Neural progenitor cell (in vitro differentiated cells): ENCODE results near the gene HDAC4. TPM values are rescaled to one million over a fixed set of nuclear protein-coding genes. Genes with fewer than 3 reads are reported as not detected.
A peak's percentile ranks its signal among the peaks of the same experiment; 100 is the strongest.

ENCODE experiments used
- DNase-seq: peaks from one replicate; pipeline ENCODE4 v3.0.0-alpha.2; 2016; ENCODE audit warnings: low spot score
- H2AFZ ChIP-seq: fragments of 200-600 bp; sonication (generic); replicated peaks from 2 replicates; pipeline ENCODE4 v1.6.1; 2016; ENCODE audit warnings: antibody characterized with exemption
- H3F3A ChIP-seq: fragments of 200-600 bp; sonication (generic); 2 replicates; pipeline ENCODE4 v1.6.1; 2016; ENCODE audit warnings: antibody characterized with exemption, low read depth
- H3K27ac ChIP-seq: fragments of 200-600 bp; sonication (generic); 2 replicates; pipeline ENCODE4 v1.5.1; 2016; ENCODE audit warnings: mild to moderate bottlenecking
- H3K27me3 ChIP-seq: fragments of 200-600 bp; sonication (generic); 2 replicates; pipeline ENCODE4 v1.6.1; 2016; ENCODE audit warnings: mild to moderate bottlenecking, moderate library complexity
- H3K36me3 ChIP-seq: fragments of 200-600 bp; sonication (generic); 2 replicates; pipeline ENCODE4 v1.5.1; 2016
- H3K4me1 ChIP-seq: fragments of 200-600 bp; sonication (generic); 2 replicates; pipeline ENCODE4 v1.6.1; 2016; ENCODE audit warnings: mixed run types
- H3K4me2 ChIP-seq: fragments of 200-600 bp; sonication (generic); 2 replicates; pipeline ENCODE4 v1.6.1; 2016
- H3K4me3 ChIP-seq: fragments of 200-600 bp; sonication (generic); 2 replicates; pipeline ENCODE4 v1.5.1; 2016
- H3K79me2 ChIP-seq: fragments of 200-600 bp; sonication (generic); 2 replicates; pipeline ENCODE4 v1.6.1; 2016; ENCODE audit warnings: low read depth
- H3K9ac ChIP-seq: fragments of 200-600 bp; sonication (generic); 2 replicates; pipeline ENCODE4 v1.6.1; 2016
- H3K9me3 ChIP-seq: fragments of 200-600 bp; sonication (generic); 2 replicates; pipeline ENCODE4 v1.5.1; 2016; ENCODE audit warnings: low read depth
- H4K20me1 ChIP-seq: fragments of 200-600 bp; sonication (generic); 2 replicates; pipeline ENCODE4 v1.6.1; 2016; ENCODE audit warnings: low read depth
- H3K27ac Mint-ChIP-seq: 3 replicates; pipeline ENCODE4 v1.8.0; 2021; ENCODE audit warnings: mixed read lengths
- H3K27me3 Mint-ChIP-seq: 2 replicates; pipeline ENCODE4 v1.8.0; 2022; ENCODE audit warnings: low read depth, mild to moderate bottlenecking, inconsistent platforms, moderate library complexity, mixed read lengths; ENCODE audit not compliant: insufficient read depth
- H3K36me3 Mint-ChIP-seq: 3 replicates; pipeline ENCODE4 v1.8.0; 2021; ENCODE audit warnings: mixed read lengths
- H3K4me1 Mint-ChIP-seq: 3 replicates; pipeline ENCODE4 v1.8.0; 2021; ENCODE audit warnings: mixed read lengths
- H3K4me3 Mint-ChIP-seq: 3 replicates; pipeline ENCODE4 v1.8.0; 2021; ENCODE audit warnings: mild to moderate bottlenecking, moderate library complexity, mixed read lengths
- H3K9me3 Mint-ChIP-seq: 3 replicates; pipeline ENCODE4 v1.8.0; 2020; ENCODE audit warnings: mixed read lengths
- CTCF ChIP-seq: fragments of 200-600 bp; sonication (generic); IDR thresholded peaks from 2 replicates; pipeline ENCODE4 v1.5.1; 2017; ENCODE audit warnings: antibody characterized with exemption, mild to moderate bottlenecking
- EZH2 ChIP-seq: fragments of 200-600 bp; sonication (generic); IDR thresholded peaks from 2 replicates; pipeline ENCODE4 v1.6.1; 2017; ENCODE audit warnings: antibody characterized with exemption, mild to moderate bottlenecking, moderate library complexity
- EZH2phosphoT487 ChIP-seq: fragments of 200-600 bp; sonication (generic); IDR thresholded peaks from 2 replicates; pipeline ENCODE4 v1.6.1; 2017; ENCODE audit warnings: antibody characterized with exemption
- total RNA-seq: library from RNA; depleted of rRNA; stranded (reverse); fragments of >200 nt; gene quantifications from 2 replicates; pipeline ENCODE4 v1.2.3, GENCODE V29; 2015; ENCODE audit warnings: low replicate concordance

The HDAC4 gene
- total RNA-seq, 1 donor from 2014 or later: 36.0 TPM

- Histone ChIP-seq H4K20me1 (no peaks in the 10 kb centered on the region), H3K79me2 (no peaks in the 10 kb centered on the region), H3K4me2 (no peak overlapping the region), H2AFZ (no peak overlapping the region), H3F3A (no peaks in the 10 kb centered on the region), H3K9me3 (no peaks in the 10 kb centered on the region), H3K36me3 (no peaks in the 10 kb centered on the region), H3K4me1 (peaks cover 10% of the 10 kb centered on the region), H3K4me3 (no peak overlapping the region), H3K27me3 (no peaks in the 10 kb centered on the region), H3K9ac (no peak overlapping the region), H3K27ac (no peak overlapping the region)
- no peak overlapping the region for H3K4me3 Mint-ChIP-seq
- no peak overlapping the region for H3K27ac Mint-ChIP-seq
- DNase-seq: no peak
- H3K27me3 Mint-ChIP-seq: peaks cover 4% of the 10 kb centered on the region
- peaks cover 10% of the 10 kb centered on the region for H3K36me3 Mint-ChIP-seq
- H3K4me1 Mint-ChIP-seq: peaks cover 15% of the 10 kb centered on the region
- TF ChIP-seq EZH2phosphoT487 (no peak), CTCF (no peak), EZH2 (no peak)
- H3K9me3 Mint-ChIP-seq: no peaks in the 10 kb centered on the region
Measured at GRCh38 chr2:239089884-239090283, 310.9 kb downstream of the HDAC4 start.

GRCh38 chr2:239087046-239087710 is 313.6 kb downstream of the HDAC4 start:
- Mint-ChIP-seq H3K4me3 (no peak overlapping the region), H3K36me3 (peaks cover 12% of the 10 kb centered on the region), H3K27me3 (peaks cover 4% of the 10 kb centered on the region), H3K27ac (no peak overlapping the region), H3K9me3 (no peaks in the 10 kb centered on the region), H3K4me1 (peaks cover 10% of the 10 kb centered on the region)
- Histone ChIP-seq H3K9ac (no peak overlapping the region), H3K4me2 (no peak overlapping the region), H3K4me1 (no peaks in the 10 kb centered on the region), H3K9me3 (no peaks in the 10 kb centered on the region), H3K36me3 (no peaks in the 10 kb centered on the region), H3K4me3 (no peak overlapping the region), H3K27ac (no peak overlapping the region), H3F3A (no peaks in the 10 kb centered on the region), H4K20me1 (no peaks in the 10 kb centered on the region), H3K79me2 (no peaks in the 10 kb centered on the region), H3K27me3 (no peaks in the 10 kb centered on the region), H2AFZ (no peak overlapping the region)
- no peak for DNase-seq
- TF ChIP-seq CTCF (no peak), EZH2phosphoT487 (no peak), EZH2 (no peak)

GRCh38 chr2:239086325-239087020 is 314.3 kb downstream of the HDAC4 start:
- Histone ChIP-seq H3K4me2 (no peak overlapping the region), H3K4me1 (no peaks in the 10 kb centered on the region), H3K27me3 (no peaks in the 10 kb centered on the region), H3K36me3 (no peaks in the 10 kb centered on the region), H3K27ac (no peak overlapping the region), H4K20me1 (no peaks in the 10 kb centered on the region), H3K4me3 (no peak overlapping the region), H3F3A (no peaks in the 10 kb centered on the region), H2AFZ (no peak overlapping the region), H3K79me2 (no peaks in the 10 kb centered on the region), H3K9me3 (no peaks in the 10 kb centered on the region), H3K9ac (no peak overlapping the region)
- Mint-ChIP-seq H3K27ac (peak overlapping the region; percentile 43), H3K36me3 (peaks cover 12% of the 10 kb centered on the region), H3K4me1 (peaks cover 10% of the 10 kb centered on the region), H3K9me3 (no peaks in the 10 kb centered on the region), H3K4me3 (no peak overlapping the region), H3K27me3 (peaks cover 4% of the 10 kb centered on the region)
- TF ChIP-seq EZH2phosphoT487: no peak
- DNase-seq: no peak
